ENCODE measurements around the gene HSP90AA1. TPM values are rescaled to one million over a fixed set of nuclear protein-coding genes. Genes with fewer than 3 reads are reported as not detected.

The HSP90AA1 gene
- total RNA-seq, 2 experiments from 2014 or later, result 294 to 704 TPM

DNA sequence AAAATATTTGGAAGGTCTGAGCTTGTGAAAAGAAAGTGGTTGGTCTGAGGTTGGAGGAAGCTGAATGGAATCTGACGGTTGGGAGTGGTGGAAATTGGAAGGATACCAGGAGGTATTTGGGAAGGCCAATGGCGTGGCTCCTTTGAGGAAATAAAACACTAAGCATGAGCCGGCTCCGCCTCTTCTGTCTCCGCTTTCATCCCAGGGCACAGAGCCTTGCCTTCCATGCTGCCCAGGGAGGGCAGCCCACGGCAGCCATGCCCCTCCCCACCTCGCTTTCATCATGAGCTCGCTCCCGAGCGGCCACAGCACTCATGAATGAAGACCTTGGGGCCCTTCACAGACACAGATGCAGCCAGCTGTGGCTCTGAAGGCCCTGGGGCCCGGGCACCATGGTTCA is 36.2 kb downstream of the HSP90AA1 start:
- no peak overlapping the region for H2AFZ ChIP-seq (ENCODE audit: low read length)
- no peaks in the 10 kb centered on the region for H3K4me1 ChIP-seq (ENCODE audit: insufficient read depth, low read length, poor library complexity, severe bottlenecking)
- intact Hi-C loops (cut with micrococcal nuclease; ENCODE audit: unreplicated experiment), result no loop called here
- H3K36me3 ChIP-seq (ENCODE audit: insufficient read depth, low read length), result peaks cover 74% of the 10 kb centered on the region
- no peaks in the 10 kb centered on the region for H3K79me2 ChIP-seq (ENCODE audit: insufficient read depth, low read depth, low read length)
- ChIA-PET POLR2A (interaction anchor here (0.6 kb wide), 1 partner anchor 79 kb away, joined by 3 read pairs; no protein-coding TSS in a partner anchor), CTCF (ENCODE audit: unreplicated experiment) (no interaction called here)
- no peak overlapping the region for H3K4me2 ChIP-seq (ENCODE audit: low read length)
- no peak overlapping the region for H3K4me3 ChIP-seq (ENCODE audit: low read depth, low read length, poor library complexity, severe bottlenecking)
- no peaks in the 10 kb centered on the region for H3K9me3 ChIP-seq (ENCODE audit: low read length)
- no peak overlapping the region for H3K27ac ChIP-seq (ENCODE audit: low read depth, low read length, poor library complexity, severe bottlenecking)
- DNase-seq (ENCODE audit: low spot score), result no peak
- no TSS peak for BruUV-seq (replicated peaks)
- H3K9me2 ChIP-seq (ENCODE audit: insufficient read depth, low read length), result no peaks in the 10 kb centered on the region
- H4K20me1 ChIP-seq (ENCODE audit: insufficient read depth, low read length), result no peaks in the 10 kb centered on the region
- TF ChIP-seq EZH2phosphoT487 (IDR thresholded peaks at IDR 0.05; ENCODE audit: borderline replicate concordance, low read depth, low read length), result no peak
- TF ChIP-seq, protein P1, sequence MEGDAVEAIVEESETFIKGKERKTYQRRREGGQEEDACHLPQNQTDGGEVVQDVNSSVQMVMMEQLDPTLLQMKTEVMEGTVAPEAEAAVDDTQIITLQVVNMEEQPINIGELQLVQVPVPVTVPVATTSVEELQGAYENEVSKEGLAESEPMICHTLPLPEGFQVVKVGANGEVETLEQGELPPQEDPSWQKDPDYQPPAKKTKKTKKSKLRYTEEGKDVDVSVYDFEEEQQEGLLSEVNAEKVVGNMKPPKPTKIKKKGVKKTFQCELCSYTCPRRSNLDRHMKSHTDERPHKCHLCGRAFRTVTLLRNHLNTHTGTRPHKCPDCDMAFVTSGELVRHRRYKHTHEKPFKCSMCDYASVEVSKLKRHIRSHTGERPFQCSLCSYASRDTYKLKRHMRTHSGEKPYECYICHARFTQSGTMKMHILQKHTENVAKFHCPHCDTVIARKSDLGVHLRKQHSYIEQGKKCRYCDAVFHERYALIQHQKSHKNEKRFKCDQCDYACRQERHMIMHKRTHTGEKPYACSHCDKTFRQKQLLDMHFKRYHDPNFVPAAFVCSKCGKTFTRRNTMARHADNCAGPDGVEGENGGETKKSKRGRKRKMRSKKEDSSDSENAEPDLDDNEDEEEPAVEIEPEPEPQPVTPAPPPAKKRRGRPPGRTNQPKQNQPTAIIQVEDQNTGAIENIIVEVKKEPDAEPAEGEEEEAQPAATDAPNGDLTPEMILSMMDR (conservative IDR thresholded peaks at IDR 0.05; ENCODE audit: low read length), result no peak

DNA sequence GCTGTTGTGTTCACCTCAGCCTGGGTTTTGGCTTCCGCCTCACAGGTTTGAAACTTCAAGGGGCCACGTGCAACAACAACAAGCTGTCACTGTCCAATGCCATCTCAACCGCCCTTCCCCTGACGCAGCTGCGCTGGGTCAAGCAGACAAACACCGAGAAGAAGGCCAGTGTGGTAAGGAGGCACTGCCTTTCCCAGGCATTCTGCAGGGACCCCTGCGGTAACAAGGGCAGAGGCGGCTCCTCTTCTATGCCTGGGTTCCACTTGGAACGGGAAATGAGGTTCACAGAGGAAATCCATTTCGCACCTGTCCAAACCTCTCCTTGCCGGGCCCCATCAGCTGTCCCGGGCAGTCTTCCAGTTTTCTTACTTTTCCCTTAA is 36.8 kb downstream of the HSP90AA1 start:
- H2AFZ ChIP-seq (ENCODE audit: low read length), result no peak overlapping the region
- no peaks in the 10 kb centered on the region for H3K79me2 ChIP-seq (ENCODE audit: insufficient read depth, low read depth, low read length)
- no peaks in the 10 kb centered on the region for H3K9me2 ChIP-seq (ENCODE audit: insufficient read depth, low read length)
- no peaks in the 10 kb centered on the region for H3K9me3 ChIP-seq (ENCODE audit: low read length)
- ChIA-PET CTCF (ENCODE audit: unreplicated experiment) (no interaction called here), POLR2A (no interaction called here)
- no peaks in the 10 kb centered on the region for H4K20me1 ChIP-seq (ENCODE audit: insufficient read depth, low read length)
- DNase-seq (ENCODE audit: low spot score), result no peak
- TF ChIP-seq EZH2phosphoT487 (IDR thresholded peaks at IDR 0.05; ENCODE audit: borderline replicate concordance, low read depth, low read length), result no peak
- TF ChIP-seq, protein P1 (conservative IDR thresholded peaks at IDR 0.05; ENCODE audit: low read length), result no peak
- H3K36me3 ChIP-seq (ENCODE audit: insufficient read depth, low read length), result peaks cover 74% of the 10 kb centered on the region
- H3K4me3 ChIP-seq (ENCODE audit: low read depth, low read length, poor library complexity, severe bottlenecking), result no peak overlapping the region
- no peaks in the 10 kb centered on the region for H3K4me1 ChIP-seq (ENCODE audit: insufficient read depth, low read length, poor library complexity, severe bottlenecking)
- H3K4me2 ChIP-seq (ENCODE audit: low read length), result no peak overlapping the region
- H3K27ac ChIP-seq (ENCODE audit: low read depth, low read length, poor library complexity, severe bottlenecking), result no peak overlapping the region
- intact Hi-C loops (cut with micrococcal nuclease; ENCODE audit: unreplicated experiment), result no loop called here
- BruUV-seq (replicated peaks), result no TSS peak

DNA sequence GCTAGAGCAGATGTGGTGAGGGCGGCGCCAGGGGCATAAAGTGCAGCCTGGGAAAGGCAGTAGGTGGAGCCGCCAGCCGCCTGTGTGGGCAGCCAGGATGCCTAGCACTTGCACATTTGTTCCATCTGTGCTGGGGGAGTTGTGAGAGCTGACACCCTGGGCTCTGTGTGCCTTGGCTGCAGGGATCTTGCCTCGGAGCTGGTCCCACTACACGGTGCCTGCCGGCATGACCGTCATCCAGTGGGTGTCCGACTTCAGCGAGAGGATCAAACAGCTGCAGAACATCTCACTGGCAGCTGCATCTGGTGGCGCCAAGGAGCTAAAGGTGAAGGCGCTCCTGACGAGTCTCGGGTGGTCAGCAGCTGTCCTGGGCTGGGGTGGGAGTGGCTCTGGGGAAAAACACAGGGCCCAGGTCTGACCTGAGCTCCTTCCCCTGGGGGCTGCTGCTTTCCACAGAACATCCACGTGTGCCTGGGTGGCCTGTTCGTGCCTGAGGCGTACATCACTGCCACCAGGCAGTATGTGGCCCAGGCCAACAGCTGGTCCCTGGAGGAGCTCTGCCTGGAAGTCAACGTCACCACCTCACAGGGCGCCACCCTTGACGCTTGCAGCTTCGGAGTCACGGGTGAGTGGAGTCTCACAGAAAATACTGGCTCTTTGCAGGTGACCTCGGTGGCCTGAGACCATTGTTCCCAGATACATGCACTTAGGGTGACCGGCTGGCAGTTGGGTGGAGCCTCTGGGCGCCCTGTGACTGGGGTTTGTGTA is 37.4 kb downstream of the HSP90AA1 start:
- ChIA-PET CTCF (ENCODE audit: unreplicated experiment) (no interaction called here), POLR2A (interaction anchor here (0.5 to 0.6 kb wide), 2 partner anchors 87 to 294 kb away, joined by 3 to 4 read pairs; no protein-coding TSS in a partner anchor)
- Histone ChIP-seq H3K36me3 (ENCODE audit: insufficient read depth, low read length) (peaks cover 79% of the 10 kb centered on the region), H2AFZ (ENCODE audit: low read length) (no peak overlapping the region), H3K4me1 (ENCODE audit: insufficient read depth, low read length, poor library complexity, severe bottlenecking) (no peaks in the 10 kb centered on the region), H3K4me3 (ENCODE audit: low read depth, low read length, poor library complexity, severe bottlenecking) (no peak overlapping the region), H3K4me2 (ENCODE audit: low read length) (no peak overlapping the region), H3K79me2 (ENCODE audit: insufficient read depth, low read depth, low read length) (no peaks in the 10 kb centered on the region), H3K9me3 (ENCODE audit: low read length) (no peaks in the 10 kb centered on the region), H4K20me1 (ENCODE audit: insufficient read depth, low read length) (no peaks in the 10 kb centered on the region), H3K9me2 (ENCODE audit: insufficient read depth, low read length) (no peaks in the 10 kb centered on the region), H3K27ac (ENCODE audit: low read depth, low read length, poor library complexity, severe bottlenecking) (no peak overlapping the region)
- intact Hi-C loops (cut with micrococcal nuclease; ENCODE audit: unreplicated experiment), result no loop called here
- no peak for DNase-seq (ENCODE audit: low spot score)
- TF ChIP-seq, protein P1 (conservative IDR thresholded peaks at IDR 0.05; ENCODE audit: low read length), result no peak
- no peak for TF ChIP-seq EZH2phosphoT487 (IDR thresholded peaks at IDR 0.05; ENCODE audit: borderline replicate concordance, low read depth, low read length)
- no TSS peak for BruUV-seq (replicated peaks)
